ENCODE results near the gene YWHAQ.

GRCh38 chr2:9558948-9559381 is 71.8 kb downstream of the YWHAQ start:
- TF ChIP-seq CTCF (IDR thresholded peaks at IDR 0.05; ENCODE audit: insufficient read depth, low read depth, low read length) (no peak), EZH2 (IDR thresholded peaks at IDR 0.05; ENCODE audit: insufficient read depth, low read length) (no peak)

All from astrocyte (in vitro differentiated cells and primary cell).